ENCODE results near the gene DLST.

DNA sequence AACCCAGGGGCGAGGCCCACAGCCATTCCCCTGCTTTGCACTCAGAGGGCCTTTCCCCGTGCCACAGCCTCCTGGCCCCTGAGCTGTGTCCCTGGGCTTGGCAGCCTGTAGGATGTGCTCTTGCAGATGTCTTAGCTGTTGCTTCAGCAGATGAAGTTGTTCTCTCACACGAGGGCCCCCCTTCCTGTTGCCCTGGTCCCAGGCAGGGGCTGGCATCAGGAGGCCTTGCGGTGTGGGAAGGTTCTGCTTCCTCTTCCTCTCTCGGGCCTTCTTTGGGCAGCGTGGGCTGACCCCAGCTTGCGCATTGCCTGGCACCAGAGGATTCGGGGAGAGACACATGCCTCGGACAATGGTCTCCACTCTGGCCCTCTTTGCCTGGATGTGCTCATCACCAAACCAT, 18.4 kb upstream of the DLST start:
- TF ChIP-seq, protein P1, sequence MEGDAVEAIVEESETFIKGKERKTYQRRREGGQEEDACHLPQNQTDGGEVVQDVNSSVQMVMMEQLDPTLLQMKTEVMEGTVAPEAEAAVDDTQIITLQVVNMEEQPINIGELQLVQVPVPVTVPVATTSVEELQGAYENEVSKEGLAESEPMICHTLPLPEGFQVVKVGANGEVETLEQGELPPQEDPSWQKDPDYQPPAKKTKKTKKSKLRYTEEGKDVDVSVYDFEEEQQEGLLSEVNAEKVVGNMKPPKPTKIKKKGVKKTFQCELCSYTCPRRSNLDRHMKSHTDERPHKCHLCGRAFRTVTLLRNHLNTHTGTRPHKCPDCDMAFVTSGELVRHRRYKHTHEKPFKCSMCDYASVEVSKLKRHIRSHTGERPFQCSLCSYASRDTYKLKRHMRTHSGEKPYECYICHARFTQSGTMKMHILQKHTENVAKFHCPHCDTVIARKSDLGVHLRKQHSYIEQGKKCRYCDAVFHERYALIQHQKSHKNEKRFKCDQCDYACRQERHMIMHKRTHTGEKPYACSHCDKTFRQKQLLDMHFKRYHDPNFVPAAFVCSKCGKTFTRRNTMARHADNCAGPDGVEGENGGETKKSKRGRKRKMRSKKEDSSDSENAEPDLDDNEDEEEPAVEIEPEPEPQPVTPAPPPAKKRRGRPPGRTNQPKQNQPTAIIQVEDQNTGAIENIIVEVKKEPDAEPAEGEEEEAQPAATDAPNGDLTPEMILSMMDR (conservative IDR thresholded peaks at IDR 0.05; ENCODE audit: low read length) = no peak
- TF ChIP-seq EZH2phosphoT487 (IDR thresholded peaks at IDR 0.05; ENCODE audit: borderline replicate concordance) = no peak

All from Loucy (cell line).